Kidney tubule cell (primary cell): Measurements from ENCODE around the gene THSD7A.

Experiments
- DNase-seq: peaks from one replicate; pipeline ENCODE4 v3.0.0-alpha.2; 2018; ENCODE audit warnings: low spot score

Gene THSD7A

GRCh38 chr7:11810043-11810625 lies 21.9 kb downstream of the THSD7A start:
- DNase-seq, result no peak

GRCh38 chr7:11807000-11807399 lies 25.0 kb downstream of the THSD7A start:
- no peak for DNase-seq

- no peak for DNase-seq
Observed at GRCh38 chr7:11804621-11805020, 27.4 kb downstream of the THSD7A start.

- no peak for DNase-seq
Observed at GRCh38 chr7:11795231-11795630, 36.8 kb downstream of the THSD7A start.

- no peak for DNase-seq
Observed at GRCh38 chr7:11792166-11792565, 39.8 kb downstream of the THSD7A start.

GRCh38 chr7:11788568-11788967 lies 43.4 kb downstream of the THSD7A start:
- DNase-seq, result no peak

- no peak for DNase-seq
Observed at GRCh38 chr7:11787534-11787933, 44.5 kb downstream of the THSD7A start.

GRCh38 chr7:11786186-11786585 lies 45.8 kb downstream of the THSD7A start:
- peak; percentile 85 for DNase-seq

GRCh38 chr7:11784769-11785536 lies 47.0 kb downstream of the THSD7A start:
- no peak for DNase-seq

GRCh38 chr7:11779864-11780674 lies 51.9 kb downstream of the THSD7A start:
- no peak for DNase-seq

- DNase-seq, result no peak
Observed at GRCh38 chr7:11776039-11776438, 56.0 kb downstream of the THSD7A start.

- DNase-seq, result no peak
Observed at GRCh38 chr7:11775401-11775800, 56.6 kb downstream of the THSD7A start.

- DNase-seq, result no peak
Observed at GRCh38 chr7:11768263-11768662, 63.7 kb downstream of the THSD7A start.

- DNase-seq, result no peak
Observed at GRCh38 chr7:11767148-11767547, 64.8 kb downstream of the THSD7A start.

- DNase-seq, result no peak
Observed at GRCh38 chr7:11760372-11760771, 71.6 kb downstream of the THSD7A start.

GRCh38 chr7:11758627-11759111 lies 73.3 kb downstream of the THSD7A start:
- DNase-seq, result no peak

- DNase-seq, result no peak
Observed at GRCh38 chr7:11757153-11757552, 74.8 kb downstream of the THSD7A start.

- DNase-seq, result no peak
Observed at GRCh38 chr7:11754933-11755332, 77.1 kb downstream of the THSD7A start.

- DNase-seq, result no peak
Observed at GRCh38 chr7:11754123-11754522, 77.9 kb downstream of the THSD7A start.

GRCh38 chr7:11753433-11753832 lies 78.6 kb downstream of the THSD7A start:
- no peak for DNase-seq

- no peak for DNase-seq
Observed at GRCh38 chr7:11751807-11752389, 80.1 kb downstream of the THSD7A start.

- peak; percentile 36 for DNase-seq
Observed at GRCh38 chr7:11751315-11751714, 80.7 kb downstream of the THSD7A start.
